SJSA1 (cell line): ENCODE data around the gene PATZ1. TPM values are rescaled to one million over a fixed set of nuclear protein-coding genes. Genes with fewer than 3 reads are reported as not detected.
"Not testable (repeated sequence)": the region's sequence is repeated elsewhere in the genome, so short reads cannot be mapped to it uniquely, and the experiment has no call there.

Experiments
- DNase-seq, 2 experiments: peaks; one replicate each; pipeline ENCODE4 v3.0.0-alpha.2; 2015 to 2020; ENCODE audit warnings: low spot score in 2 of 2, low read depth in 1 of 2
- H3K27ac ChIP-seq: fragments of 250-450 bp; sonication (Bioruptor Pico); 2 replicates; pipeline ENCODE4 v1.5.1; 2020; ENCODE audit warnings: mild to moderate bottlenecking, moderate library complexity
- H3K27me3 ChIP-seq: fragments of 250-450 bp; sonication (Bioruptor Pico); replicated peaks from 2 replicates; pipeline ENCODE4 v1.5.1; 2020; ENCODE audit warnings: mild to moderate bottlenecking, moderate library complexity
- H3K36me3 ChIP-seq: fragments of 250-450 bp; sonication (Bioruptor Pico); 2 replicates; pipeline ENCODE4 v1.5.1; 2020; ENCODE audit warnings: mild to moderate bottlenecking
- H3K4me1 ChIP-seq: fragments of 250-450 bp; sonication (Bioruptor Pico); replicated peaks from 2 replicates; pipeline ENCODE4 v1.6.1; 2021; ENCODE audit warnings: mild to moderate bottlenecking
- H3K4me3 ChIP-seq: fragments of 250-450 bp; sonication (Bioruptor Pico); 2 replicates; pipeline ENCODE4 v1.5.1; 2020; ENCODE audit warnings: mild to moderate bottlenecking
- H3K9me3 ChIP-seq: fragments of 250-450 bp; sonication (Bioruptor Pico); replicated peaks from 2 replicates; pipeline ENCODE4 v1.5.1; 2020; ENCODE audit warnings: mild to moderate bottlenecking
- total RNA-seq: library from RNA; depleted of rRNA; stranded (reverse); fragments of >200 nt; shearing (Covaris generic); gene quantifications from 2 replicates; pipeline ENCODE4 v1.2.3, GENCODE V29; 2014

Gene PATZ1
- total RNA-seq, 1 experiment from 2014 or later, result 14.7 TPM

DNA sequence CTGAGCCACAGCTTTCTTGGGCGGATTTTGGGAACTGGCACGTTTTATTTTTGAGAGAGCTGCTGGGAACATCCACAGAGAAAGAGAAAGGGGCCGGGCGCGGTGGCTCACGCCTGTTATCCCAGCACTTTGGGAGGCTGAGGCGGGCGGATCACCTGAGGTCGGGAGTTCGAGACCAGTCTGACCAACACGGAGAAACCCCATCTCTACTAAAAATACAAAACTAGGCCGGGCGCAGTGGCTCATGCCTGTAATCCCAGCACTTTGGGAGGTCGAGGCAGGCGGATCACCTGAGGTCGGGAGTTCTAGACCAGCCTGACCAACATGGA, 1.8 kb upstream of the PATZ1 start:
- Histone ChIP-seq H3K4me3 (peak overlapping the region; percentile 71), H3K4me1 (peaks cover 39% of the 10 kb centered on the region), H3K36me3 (peaks cover 21% of the 10 kb centered on the region)
- not testable (repeated sequence) for H3K9me3 ChIP-seq, H3K27me3 ChIP-seq, H3K27ac ChIP-seq, DNase-seq

DNA sequence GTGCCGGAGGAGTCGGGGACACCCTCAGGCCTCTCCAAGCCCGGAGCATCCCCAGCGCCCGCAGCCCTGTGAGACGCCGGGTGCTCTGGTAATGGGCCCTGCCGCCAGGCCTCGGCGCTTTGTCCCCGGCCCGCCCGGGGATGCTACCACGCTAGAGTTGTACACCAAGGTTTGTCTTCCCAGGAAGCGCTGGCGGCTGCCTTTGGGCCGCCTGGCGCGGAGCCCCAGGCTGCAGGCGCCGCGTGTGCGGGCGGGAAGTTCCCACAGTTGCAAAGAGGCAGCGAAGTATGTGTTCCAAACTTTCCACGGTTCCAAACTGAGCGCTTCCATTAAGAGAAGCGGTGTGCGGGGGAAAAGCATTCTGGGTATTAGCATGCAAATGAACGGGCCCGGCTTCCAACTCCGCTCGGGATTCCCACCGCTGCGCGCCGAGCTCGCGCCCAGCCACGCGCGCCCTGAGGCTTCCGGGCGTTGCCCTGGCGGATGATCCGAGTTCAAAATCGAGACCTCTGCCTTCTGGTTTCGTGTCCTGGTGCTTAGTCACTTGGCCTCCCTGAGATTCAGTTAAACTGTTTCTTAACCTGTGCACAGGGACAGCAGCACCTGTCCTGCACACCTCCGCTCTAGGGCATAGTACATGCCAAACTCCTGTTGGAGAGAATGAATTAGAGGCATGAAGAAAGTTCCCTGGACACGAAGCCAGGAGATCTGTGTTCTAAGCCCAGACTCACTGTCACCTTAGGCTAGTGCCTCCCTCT, 1.3 kb upstream of the PATZ1 start:
- peaks cover 39% of the 10 kb centered on the region for H3K4me1 ChIP-seq
- peak; percentile 65 to 67 for DNase-seq

DNA sequence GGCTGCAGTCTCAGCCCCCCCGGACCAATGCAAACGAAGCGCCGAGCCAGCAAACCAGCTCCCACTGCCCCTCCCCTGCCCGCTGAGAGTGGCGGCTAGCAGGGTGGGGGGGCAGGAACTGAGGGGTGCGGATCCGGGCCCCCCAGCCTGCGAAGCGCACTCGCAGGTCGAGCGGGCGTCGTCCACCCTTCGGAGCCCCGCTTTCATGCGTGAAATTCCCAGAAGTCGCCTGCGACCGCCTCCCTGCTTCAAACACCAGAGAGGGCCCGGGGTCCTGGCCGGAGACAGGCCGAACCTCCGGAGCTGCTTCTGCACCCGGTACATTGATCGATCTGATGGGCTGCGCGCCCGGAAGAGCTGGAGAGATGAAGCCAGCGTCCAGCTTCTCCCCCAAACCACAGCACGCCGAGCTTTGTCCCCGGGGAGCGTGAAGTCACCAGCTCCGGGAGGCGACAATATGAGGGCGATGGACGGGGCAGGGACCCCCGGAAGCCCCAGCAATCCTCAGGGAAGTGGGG, 646 bp upstream of the PATZ1 start:
- peak; percentile 63 to 66 for DNase-seq
- Histone ChIP-seq H3K27ac (peak overlapping the region; percentile 57), H3K27me3 (no peaks in the 10 kb centered on the region), H3K9me3 (no peaks in the 10 kb centered on the region), H3K4me3 (peak overlapping the region; percentile 71), H3K36me3 (peaks cover 33% of the 10 kb centered on the region), H3K4me1 (peaks cover 39% of the 10 kb centered on the region)

More for the DNA sequence above, 1.3 kb upstream of the PATZ1 start:
- no peaks in the 10 kb centered on the region for H3K27me3 ChIP-seq
- H3K27ac ChIP-seq, result peak overlapping the region; percentile 57
- H3K36me3 ChIP-seq, result peaks cover 27% of the 10 kb centered on the region
- H3K4me3 ChIP-seq, result peak overlapping the region; percentile 71
- no peaks in the 10 kb centered on the region for H3K9me3 ChIP-seq

DNA sequence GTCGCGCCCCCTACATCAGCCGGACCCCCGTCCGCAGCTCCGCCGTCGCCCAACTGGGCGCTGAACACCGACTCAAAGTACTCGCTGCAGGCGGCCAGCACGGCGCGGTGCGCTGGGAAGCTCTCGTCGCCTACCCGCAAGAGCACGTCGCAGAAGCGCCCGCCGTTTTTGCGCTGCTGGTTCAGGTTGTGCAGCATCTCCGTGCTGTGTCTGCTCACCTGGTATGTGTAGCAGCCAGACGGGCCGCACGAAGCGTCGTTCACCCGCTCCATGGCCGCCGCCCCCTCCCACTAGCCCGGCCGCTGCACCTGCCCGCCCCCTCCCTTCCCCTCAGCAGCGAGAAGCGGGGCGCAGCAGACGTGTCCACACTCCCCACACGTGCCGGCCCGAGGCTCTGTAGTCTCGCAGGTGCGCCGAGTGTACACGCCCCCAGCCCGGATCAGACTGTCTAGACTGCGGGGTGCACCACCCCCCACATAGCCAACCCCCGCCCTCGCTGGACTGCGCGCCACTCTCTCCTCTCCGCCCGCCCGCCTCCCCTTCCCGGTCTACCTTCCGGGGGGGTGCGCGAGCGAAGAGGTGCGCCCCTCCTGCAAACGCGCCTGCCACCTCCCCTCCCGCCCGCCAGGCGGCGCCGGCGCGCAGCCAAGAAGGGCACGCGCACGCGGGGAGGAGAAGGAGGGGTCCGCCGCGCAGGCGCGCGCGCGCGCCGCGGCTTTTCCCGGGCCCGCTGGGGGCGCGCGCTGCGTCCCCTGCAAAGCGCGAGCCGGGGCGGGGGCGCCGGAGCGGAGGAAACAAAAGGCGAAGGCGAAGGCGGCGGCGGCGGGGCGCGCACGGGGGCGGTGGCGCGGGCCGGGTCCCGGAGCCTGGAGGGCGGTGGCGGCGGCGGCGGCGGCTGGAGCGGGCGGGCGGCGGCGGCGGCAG, 553 bp downstream of the PATZ1 start:
- Histone ChIP-seq H3K4me1 (peaks cover 39% of the 10 kb centered on the region), H3K9me3 (no peaks in the 10 kb centered on the region), H3K27ac (peak overlapping the region; percentile 55; the same call in 1 of the 2 replicates), H3K36me3 (peaks cover 45% of the 10 kb centered on the region), H3K4me3 (peak overlapping the region; percentile 71), H3K27me3 (no peaks in the 10 kb centered on the region)
- DNase-seq, result peak; percentile 77 to 83

DNA sequence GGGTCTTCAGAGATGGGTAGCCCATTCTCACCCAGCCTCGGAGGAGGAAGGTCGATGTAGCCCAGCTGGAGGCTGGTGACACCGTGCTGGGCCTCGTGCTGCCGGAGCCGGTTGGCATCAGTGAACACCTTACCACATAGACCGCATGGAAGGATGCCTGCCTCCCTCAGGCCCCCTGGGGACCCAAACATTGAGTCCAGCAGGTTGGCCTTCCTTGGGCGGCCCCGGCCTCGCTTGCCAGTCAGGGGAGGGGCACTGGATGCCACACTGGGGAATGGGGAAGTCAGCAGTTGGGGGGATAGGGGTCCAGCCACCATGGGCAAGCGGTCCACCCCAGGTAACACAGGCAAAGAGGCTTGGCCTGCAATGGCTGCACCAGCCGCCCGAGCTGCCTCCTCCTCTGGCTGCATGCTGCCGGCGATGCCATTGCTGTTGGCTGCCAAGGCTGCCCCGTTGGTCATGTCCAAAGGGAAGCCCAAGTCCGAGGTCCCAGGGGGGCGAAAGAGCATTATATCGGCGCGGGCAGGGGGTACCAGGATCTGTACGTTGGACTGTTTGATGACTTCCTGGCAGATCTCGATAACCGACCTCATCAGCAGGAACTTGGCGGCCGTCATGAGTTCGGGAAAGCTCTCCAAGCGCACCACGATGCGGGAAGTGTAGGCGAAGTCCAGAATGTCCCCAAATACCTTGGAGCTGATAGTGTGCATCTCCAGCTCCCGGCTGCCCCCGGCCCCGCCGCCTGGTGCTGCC, 1.4 kb downstream of the PATZ1 start:
- Histone ChIP-seq H3K4me3 (peak overlapping the region; percentile 71), H3K9me3 (no peaks in the 10 kb centered on the region), H3K4me1 (peaks cover 39% of the 10 kb centered on the region), H3K27me3 (no peaks in the 10 kb centered on the region), H3K27ac (no peak overlapping the region), H3K36me3 (peaks cover 54% of the 10 kb centered on the region)
- DNase-seq, result no peak

DNA sequence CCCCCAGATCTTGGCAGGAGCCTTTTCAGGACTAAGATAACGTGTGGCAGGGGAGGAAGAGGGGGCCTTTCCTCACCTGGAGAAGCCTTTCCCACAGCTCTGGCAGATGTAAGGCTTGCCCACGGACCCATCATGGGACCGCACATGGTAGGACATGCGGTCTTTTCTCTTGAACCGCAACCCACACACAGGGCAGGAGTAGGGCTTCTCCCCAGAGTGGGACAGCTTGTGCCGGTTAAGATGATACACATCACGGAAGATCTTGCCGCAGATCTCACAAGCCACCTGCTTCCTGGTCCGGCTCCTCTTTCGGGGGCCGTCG, 1.9 kb downstream of the PATZ1 start:
- H3K4me1 ChIP-seq, result peaks cover 39% of the 10 kb centered on the region
- H3K27ac ChIP-seq, result no peak overlapping the region
- DNase-seq, result no peak
- no peaks in the 10 kb centered on the region for H3K9me3 ChIP-seq
- no peak overlapping the region for H3K4me3 ChIP-seq
- H3K27me3 ChIP-seq, result no peaks in the 10 kb centered on the region
- H3K36me3 ChIP-seq, result peaks cover 59% of the 10 kb centered on the region

DNA sequence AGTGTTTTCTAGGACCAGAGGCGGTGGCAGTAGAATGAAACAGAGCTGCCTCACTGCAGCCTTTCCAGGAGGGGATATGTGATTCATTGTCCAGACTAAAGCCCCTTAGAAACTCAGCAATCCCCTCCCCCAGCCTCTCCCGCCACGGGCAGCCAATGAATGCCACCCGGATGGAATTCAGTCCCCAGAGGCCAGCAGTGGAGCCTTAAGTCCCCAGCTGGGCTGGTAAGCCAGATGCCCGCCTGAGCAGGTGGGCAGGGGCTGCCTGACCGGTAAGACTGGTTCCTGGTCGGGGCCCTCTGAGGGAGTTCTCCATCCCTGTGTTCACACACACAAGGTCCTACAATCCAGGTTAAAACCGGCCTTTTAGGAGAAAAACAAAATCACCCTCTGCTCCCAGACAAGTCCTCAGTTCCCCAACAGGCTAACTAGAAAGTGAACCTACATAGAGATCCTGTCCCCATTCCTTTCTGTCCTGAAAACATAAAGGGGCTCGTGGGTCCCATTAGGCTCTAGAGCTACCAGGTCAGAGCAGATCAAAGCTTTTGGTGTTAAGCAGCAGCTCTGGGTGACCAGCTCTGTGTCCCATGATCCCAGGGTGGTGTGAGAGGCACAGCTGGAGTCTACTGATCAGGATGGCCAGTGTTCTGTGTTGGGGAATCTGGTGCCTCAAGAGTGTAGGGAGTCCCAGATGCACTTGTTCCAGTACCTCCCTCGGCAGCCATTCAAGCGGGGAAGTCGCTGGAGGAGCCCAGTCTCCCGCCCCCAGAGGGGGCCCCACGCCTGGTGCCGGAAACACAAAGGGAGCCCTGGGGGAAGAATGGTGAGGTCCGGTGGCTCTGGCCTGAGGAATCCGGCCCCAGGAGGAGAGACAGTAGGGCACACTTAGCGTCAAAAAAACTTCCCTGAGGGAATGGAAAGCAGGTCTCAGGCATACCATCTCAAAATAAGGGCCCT, 2.6 kb downstream of the PATZ1 start:
- DNase-seq, result peak in 1 of 2 experiments; percentile 16
- H3K27ac ChIP-seq, result no peak overlapping the region
- H3K4me3 ChIP-seq, result no peak overlapping the region
- no peaks in the 10 kb centered on the region for H3K9me3 ChIP-seq
- no peaks in the 10 kb centered on the region for H3K27me3 ChIP-seq
- peaks cover 66% of the 10 kb centered on the region for H3K36me3 ChIP-seq
- peaks cover 39% of the 10 kb centered on the region for H3K4me1 ChIP-seq

DNA sequence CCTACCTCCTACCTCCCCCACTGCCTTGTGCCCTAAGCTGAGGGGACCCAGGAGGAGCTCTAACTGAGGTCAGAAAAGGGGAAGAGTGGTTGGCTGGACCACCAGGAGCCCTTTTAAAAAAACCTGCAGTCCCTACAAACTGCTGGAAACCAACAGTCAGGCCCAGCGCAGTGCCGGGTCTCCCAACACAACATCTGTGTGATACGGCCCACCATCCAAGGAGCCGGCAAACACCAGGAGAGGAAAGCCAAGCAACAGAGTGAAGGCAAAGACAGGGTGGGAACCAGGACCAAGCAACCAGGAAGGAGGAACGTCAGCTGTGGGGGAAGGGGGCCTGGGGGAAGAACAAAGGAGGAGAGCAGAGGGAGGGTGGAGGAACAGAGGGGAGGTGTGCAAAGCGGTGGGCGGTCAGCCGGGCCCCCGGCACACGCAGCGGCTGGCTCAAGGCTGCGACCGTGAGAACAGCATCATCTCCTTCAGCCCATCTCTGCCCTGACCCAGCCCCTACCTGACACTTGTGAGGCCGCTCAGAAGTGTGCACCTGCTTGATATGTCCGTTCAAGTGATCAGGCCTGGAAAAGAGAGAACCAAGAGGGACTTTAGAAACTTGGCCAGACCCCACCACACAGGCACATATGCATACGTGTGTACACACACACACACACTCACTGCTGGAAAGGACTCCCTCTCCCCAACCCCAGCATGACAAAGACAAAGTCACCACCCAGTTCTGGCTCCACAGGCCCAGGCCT, 3.6 kb downstream of the PATZ1 start:
- Histone ChIP-seq H3K36me3 (peaks cover 75% of the 10 kb centered on the region), H3K9me3 (no peaks in the 10 kb centered on the region), H3K4me3 (no peak overlapping the region), H3K27ac (no peak overlapping the region), H3K27me3 (no peaks in the 10 kb centered on the region), H3K4me1 (peaks cover 35% of the 10 kb centered on the region)
- no peak for DNase-seq

DNA sequence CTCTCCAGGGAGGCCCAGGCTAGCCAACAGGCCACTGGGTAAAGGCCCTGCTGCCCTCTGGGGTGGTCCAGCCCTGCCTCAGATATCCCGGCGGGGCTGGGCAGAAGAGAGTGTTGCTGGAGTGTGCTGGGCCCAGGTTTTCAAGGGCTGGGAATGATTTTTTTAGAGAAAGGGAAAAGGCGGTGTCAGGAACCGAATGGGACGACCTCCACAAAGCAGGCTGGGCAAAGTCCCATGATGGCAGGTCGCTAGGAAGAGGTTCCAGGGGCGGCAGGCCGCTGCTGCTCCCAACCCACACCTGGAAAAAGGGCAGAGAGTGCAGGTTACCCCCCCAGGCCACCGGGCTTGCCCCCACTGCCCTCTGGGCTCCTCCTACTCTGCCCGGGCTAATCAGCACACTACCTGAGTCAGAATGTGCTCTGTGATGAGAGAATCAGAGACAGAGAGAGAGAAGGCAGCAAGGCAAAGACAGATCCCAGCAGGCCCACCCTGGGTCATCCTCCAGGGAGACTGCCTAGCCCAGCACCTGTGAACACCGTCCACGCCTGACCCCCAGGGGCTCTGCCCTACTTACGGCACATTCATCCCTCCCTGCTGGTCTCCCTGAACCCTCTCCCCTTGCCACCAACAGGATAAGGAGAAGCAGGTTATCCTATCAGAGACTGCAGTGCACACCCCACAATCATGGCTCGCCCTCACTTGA, 4.6 kb downstream of the PATZ1 start:
- Histone ChIP-seq H3K27ac (no peak overlapping the region), H3K4me3 (no peak overlapping the region), H3K9me3 (no peaks in the 10 kb centered on the region), H3K36me3 (peaks cover 80% of the 10 kb centered on the region), H3K4me1 (peaks cover 26% of the 10 kb centered on the region), H3K27me3 (no peaks in the 10 kb centered on the region)
- no peak for DNase-seq

DNA sequence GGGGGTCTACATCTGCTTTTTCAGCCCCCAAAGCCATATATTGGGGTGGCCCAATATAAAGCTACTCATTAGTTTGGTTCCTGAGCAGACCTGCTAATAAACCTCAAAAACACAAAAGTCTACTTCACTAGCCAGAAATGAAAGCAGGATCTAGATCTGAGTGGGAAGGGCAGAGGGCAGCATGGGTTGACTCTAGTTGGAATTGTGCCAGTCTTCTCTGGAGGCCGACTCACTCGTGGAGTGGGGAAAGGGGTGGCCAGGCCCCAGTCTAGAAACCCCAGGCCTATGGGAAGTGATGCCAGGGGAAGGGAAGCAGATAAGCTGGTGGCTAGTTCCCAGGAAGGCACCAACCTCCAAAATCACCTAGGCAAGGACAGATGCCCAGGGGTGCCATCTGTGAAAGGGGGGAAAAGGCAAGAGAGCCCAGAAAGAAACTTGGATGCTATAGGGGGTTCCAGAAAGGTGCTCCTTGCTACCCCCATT, 5.3 kb downstream of the PATZ1 start:
- peaks cover 84% of the 10 kb centered on the region for H3K36me3 ChIP-seq
- no peak overlapping the region for H3K27ac ChIP-seq
- no peaks in the 10 kb centered on the region for H3K9me3 ChIP-seq
- H3K4me3 ChIP-seq, result no peak overlapping the region
- peaks cover 26% of the 10 kb centered on the region for H3K4me1 ChIP-seq
- H3K27me3 ChIP-seq, result no peaks in the 10 kb centered on the region
- no peak for DNase-seq

DNA sequence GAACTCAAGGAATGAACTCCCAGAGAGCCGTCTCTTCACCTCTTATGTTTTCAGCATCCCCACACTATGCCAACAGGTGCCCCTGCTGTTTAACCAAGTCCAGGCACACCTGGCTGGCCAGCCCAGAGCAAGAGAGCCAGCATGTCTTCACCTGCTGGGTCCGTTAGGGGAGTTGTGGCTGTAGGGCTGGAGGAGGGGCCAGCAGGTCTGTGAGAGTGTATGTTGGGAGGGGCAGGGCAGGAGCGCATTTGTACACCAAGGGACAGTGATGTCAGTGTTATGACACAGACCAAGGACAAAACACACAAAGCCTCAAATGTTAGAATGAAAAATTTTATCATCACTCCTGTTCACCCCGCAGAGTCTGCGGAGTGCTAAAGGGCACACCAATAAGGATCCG, 5.8 kb downstream of the PATZ1 start:
- Histone ChIP-seq H3K4me3 (no peak overlapping the region), H3K27me3 (no peaks in the 10 kb centered on the region), H3K9me3 (no peaks in the 10 kb centered on the region), H3K36me3 (peaks cover 88% of the 10 kb centered on the region), H3K27ac (no peak overlapping the region), H3K4me1 (peaks cover 23% of the 10 kb centered on the region)
- no peak for DNase-seq
